Parathyroid adenoma (tissue), 2 donors: ENCODE results near the gene TMOD1.

Experiments
- H2AFZ ChIP-seq: fragments of 300-600 bp; sonication (generic); one replicate; pipeline ENCODE4 v1.7.0; 2017; ENCODE audit warnings: antibody characterized with exemption, mild to moderate bottlenecking
- H3K27ac ChIP-seq: fragments of 300-600 bp; sonication (generic); one replicate; pipeline ENCODE4 v1.7.0; 2017
- H3K27me3 ChIP-seq: fragments of 300-600 bp; sonication (generic); one replicate; pipeline ENCODE4 v1.7.0; 2017; ENCODE audit warnings: low read length; ENCODE audit not compliant: control insufficient read depth, insufficient read depth
- H3K36me3 ChIP-seq: fragments of 300-600 bp; sonication (generic); one replicate; pipeline ENCODE4 v1.7.0; 2017; ENCODE audit warnings: low read length; ENCODE audit not compliant: control insufficient read depth, insufficient read depth
- H3K4me1 ChIP-seq: fragments of 300-600 bp; sonication (generic); one replicate; pipeline ENCODE4 v1.7.0; 2017; ENCODE audit warnings: control low read depth
- H3K4me2 ChIP-seq: fragments of 300-600 bp; sonication (generic); one replicate; pipeline ENCODE4 v1.7.0; 2017; ENCODE audit warnings: low read length
- H3K4me3 ChIP-seq: fragments of 300-600 bp; sonication (generic); one replicate; pipeline ENCODE4 v1.7.0; 2017; ENCODE audit warnings: low read depth, low read length
- H3K79me2 ChIP-seq: fragments of 300-600 bp; sonication (generic); one replicate; pipeline ENCODE4 v1.7.0; 2017; ENCODE audit warnings: control low read depth
- H3K9ac ChIP-seq: fragments of 300-600 bp; sonication (generic); one replicate; pipeline ENCODE4 v1.7.0; 2017; ENCODE audit warnings: mild to moderate bottlenecking
- H3K9me3 ChIP-seq: fragments of 300-600 bp; sonication (generic); one replicate; pipeline ENCODE4 v1.7.0; 2017; ENCODE audit warnings: low read length; ENCODE audit not compliant: control insufficient read depth
- CTCF ChIP-seq: fragments of 300-600 bp; sonication (generic); IDR thresholded peaks from one replicate; pipeline ENCODE4 v1.7.0; 2017; ENCODE audit warnings: antibody characterized with exemption, mild to moderate bottlenecking
- donor health status: primary hyperparathyroidism.

The TMOD1 gene

GRCh38 chr9:97510797-97511654, 9.6 kb downstream of the TMOD1 start:
- Histone ChIP-seq H3K27ac (no peak overlapping the region), H3K9ac (no peak overlapping the region), H3K9me3 (no peaks in the 10 kb centered on the region), H3K4me3 (no peak overlapping the region), H3K4me2 (no peak overlapping the region), H2AFZ (no peak overlapping the region), H3K36me3 (no peaks in the 10 kb centered on the region), H3K27me3 (no peaks in the 10 kb centered on the region), H3K4me1 (no peaks in the 10 kb centered on the region), H3K79me2 (no peaks in the 10 kb centered on the region)
- no peak for TF ChIP-seq CTCF

GRCh38 chr9:97511655-97512427, 10.4 kb downstream of the TMOD1 start:
- Histone ChIP-seq H3K27me3 (no peaks in the 10 kb centered on the region), H3K79me2 (no peaks in the 10 kb centered on the region), H3K4me3 (no peak overlapping the region), H2AFZ (no peak overlapping the region), H3K9ac (no peak overlapping the region), H3K27ac (no peak overlapping the region), H3K4me1 (no peaks in the 10 kb centered on the region), H3K36me3 (no peaks in the 10 kb centered on the region), H3K9me3 (no peaks in the 10 kb centered on the region), H3K4me2 (no peak overlapping the region)
- TF ChIP-seq CTCF = no peak

- H3K27ac ChIP-seq = no peak overlapping the region
- no peak overlapping the region for H3K9ac ChIP-seq
- H3K27me3 ChIP-seq = no peaks in the 10 kb centered on the region
- no peak overlapping the region for H3K4me2 ChIP-seq
- no peak overlapping the region for H2AFZ ChIP-seq
- H3K79me2 ChIP-seq = no peaks in the 10 kb centered on the region
- no peaks in the 10 kb centered on the region for H3K9me3 ChIP-seq
- H3K4me3 ChIP-seq = no peak overlapping the region
- no peak for TF ChIP-seq CTCF
- no peaks in the 10 kb centered on the region for H3K36me3 ChIP-seq
- no peaks in the 10 kb centered on the region for H3K4me1 ChIP-seq
Measured at GRCh38 chr9:97512966-97513560, 11.6 kb downstream of the TMOD1 start.

GRCh38 chr9:97514531-97514930, 13.1 kb downstream of the TMOD1 start:
- Histone ChIP-seq H3K79me2 (no peaks in the 10 kb centered on the region), H3K27ac (no peak overlapping the region), H3K9ac (no peak overlapping the region), H3K36me3 (no peaks in the 10 kb centered on the region), H3K4me2 (no peak overlapping the region), H3K4me3 (no peak overlapping the region), H2AFZ (no peak overlapping the region), H3K27me3 (no peaks in the 10 kb centered on the region), H3K9me3 (no peaks in the 10 kb centered on the region), H3K4me1 (no peaks in the 10 kb centered on the region)
- no peak for TF ChIP-seq CTCF
